Activated CD8-positive, alpha-beta T cell treated with anti-CD3 and anti-CD28 coated beads for 36 hours (primary cell): Measurements from ENCODE around the gene FMN1. TPM values are rescaled to one million over a fixed set of nuclear protein-coding genes. Genes with fewer than 3 reads are reported as not detected.

Experiments used
- ATAC-seq: fragments of 200-7000 bp; cut with Tn5 transposase; one replicate; pipeline ENCODE4 v1.10.0; 2021; ENCODE audit warnings: mild to moderate bottlenecking, moderate library complexity
- CTCF ChIA-PET: fragments of 350-600 bp; sonication (Branson Sonifier 250); formaldehyde crosslinking; loops from one replicate; lab custom pipeline; 2021; ENCODE audit warnings: antibody characterized with exemption; lab: Charles Lee
- POLR2A ChIA-PET: fragments of 350-600 bp; sonication (Branson Sonifier 250); formaldehyde crosslinking; loops from one replicate; lab custom pipeline; 2021; ENCODE audit warnings: antibody characterized with exemption; lab: Charles Lee
- DNase-seq: peaks from one replicate; pipeline ENCODE4 v3.0.0-alpha.2; 2020
- H3K27ac Mint-ChIP-seq: one replicate; pipeline ENCODE4 v1.8.0; 2021; ENCODE audit warnings: mild to moderate bottlenecking, mixed read lengths
- H3K27me3 Mint-ChIP-seq: one replicate; pipeline ENCODE4 v1.8.0; 2021; ENCODE audit warnings: mixed read lengths
- H3K36me3 Mint-ChIP-seq: one replicate; pipeline ENCODE4 v1.8.0; 2021; ENCODE audit warnings: low read depth, mixed read lengths
- H3K4me1 Mint-ChIP-seq: one replicate; pipeline ENCODE4 v1.8.0; 2021; ENCODE audit warnings: low read depth, mixed read lengths
- H3K4me3 Mint-ChIP-seq: one replicate; pipeline ENCODE4 v1.8.0; 2021; ENCODE audit warnings: mild to moderate bottlenecking, moderate library complexity, mixed read lengths
- H3K9me3 Mint-ChIP-seq: one replicate; pipeline ENCODE4 v1.8.0; 2021; ENCODE audit warnings: mixed read lengths
- CTCF ChIP-seq: fragments of 200-600 bp; IDR thresholded peaks from one replicate; pipeline ENCODE4 v1.8.0; 2022; ENCODE audit warnings: antibody characterized with exemption, mild to moderate bottlenecking
- intact Hi-C: fragments of 100-400 bp; cut with micrococcal nuclease; formaldehyde crosslinking; loops from one replicate; pipeline ENCODE4 v1.10.0; 2022
- total RNA-seq, 2 experiments: library from RNA; stranded (reverse); gene quantifications; one replicate each; pipeline ENCODE4 v1.2.3, GENCODE V29; 2021

The FMN1 gene
- total RNA-seq, 2 experiments from 2014 or later: 0.07 TPM; not detected in 1

DNA sequence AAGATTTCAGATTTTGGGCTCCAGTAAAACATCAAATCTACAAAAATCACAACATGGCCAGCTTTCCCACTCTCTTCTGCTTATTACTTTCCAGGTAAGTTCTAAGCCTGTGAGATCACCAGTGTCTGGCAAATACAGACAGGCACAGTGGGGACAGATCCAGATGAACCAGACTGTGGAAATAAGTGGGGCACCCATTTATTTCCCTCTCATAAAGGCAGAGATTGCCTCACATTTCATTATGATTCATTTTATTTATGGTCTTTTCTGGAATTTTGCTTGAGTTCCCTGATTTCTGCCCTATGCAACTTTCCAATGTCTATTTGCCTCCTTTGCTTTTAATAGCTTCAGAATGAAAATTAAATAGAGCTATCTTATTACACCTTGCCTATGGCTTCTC is 409.9 kb downstream of the FMN1 start:
- Mint-ChIP-seq H3K36me3 (no peaks in the 10 kb centered on the region), H3K27me3 (peaks cover 7% of the 10 kb centered on the region), H3K4me1 (no peaks in the 10 kb centered on the region), H3K9me3 (no peaks in the 10 kb centered on the region), H3K4me3 (no peak overlapping the region), H3K27ac (no peak overlapping the region)
- TF ChIP-seq CTCF: no peak
- ChIA-PET CTCF (no interaction called here), POLR2A (no interaction called here)
- intact Hi-C loops: no loop called here
- ATAC-seq (no peak), DNase-seq (no peak)

DNA sequence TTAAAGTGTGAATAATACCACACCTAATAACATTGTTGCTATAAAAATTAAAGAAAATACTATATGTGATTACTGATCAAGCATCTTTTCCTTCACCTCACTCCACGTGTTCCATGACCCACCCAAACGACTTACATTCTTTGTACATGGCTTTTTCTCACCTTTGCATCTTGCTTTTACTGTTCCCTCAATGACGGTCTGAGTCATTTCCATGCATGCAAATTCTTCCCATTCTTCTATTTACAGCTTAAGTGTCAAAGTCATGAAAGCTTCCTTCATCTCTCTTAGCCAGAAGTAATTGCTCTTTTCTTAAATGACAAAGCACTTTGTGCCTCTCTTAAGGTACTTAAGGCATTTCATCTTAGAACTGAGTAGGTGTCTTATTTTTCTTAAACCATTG is 412.7 kb downstream of the FMN1 start:
- ChIA-PET POLR2A (no interaction called here), CTCF (no interaction called here)
- intact Hi-C loops: no loop called here
- DNase-seq (no peak), ATAC-seq (no peak)
- TF ChIP-seq CTCF: no peak
- Mint-ChIP-seq H3K9me3 (no peaks in the 10 kb centered on the region), H3K27ac (no peak overlapping the region), H3K4me1 (no peaks in the 10 kb centered on the region), H3K27me3 (peaks cover 7% of the 10 kb centered on the region), H3K4me3 (no peak overlapping the region), H3K36me3 (no peaks in the 10 kb centered on the region)

- POLR2A ChIA-PET: no interaction called here
Observed at GRCh38 chr15:32778391-32779176, 415.9 kb downstream of the FMN1 start.

DNA sequence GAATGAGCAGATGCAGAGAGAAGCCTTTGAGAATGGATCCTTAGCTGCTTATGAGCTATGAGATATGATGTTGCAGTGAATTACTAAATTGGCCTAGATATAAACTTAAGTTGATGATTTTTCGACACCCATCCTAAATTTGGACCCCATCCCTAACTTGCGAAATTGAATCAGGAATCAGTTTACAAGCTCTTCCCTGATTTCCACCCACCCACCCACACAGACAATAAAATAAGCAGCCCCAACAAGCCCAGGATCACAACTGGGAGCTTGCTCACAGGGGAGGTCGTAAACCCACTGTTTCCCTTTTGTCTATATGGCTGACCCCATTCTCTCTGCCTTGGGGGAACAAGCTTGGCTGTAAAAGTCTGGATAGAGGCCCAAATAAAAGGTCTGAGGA is 419.4 kb downstream of the FMN1 start:
- ATAC-seq: no peak

More at GRCh38 chr15:32778391-32779176, 415.9 kb downstream of the FMN1 start:
- CTCF ChIA-PET: no interaction called here
- peaks cover 9% of the 10 kb centered on the region for H3K27me3 Mint-ChIP-seq
- no peaks in the 10 kb centered on the region for H3K9me3 Mint-ChIP-seq
- no peaks in the 10 kb centered on the region for H3K36me3 Mint-ChIP-seq
- no peak overlapping the region for H3K4me3 Mint-ChIP-seq
- no peak for TF ChIP-seq CTCF
- H3K27ac Mint-ChIP-seq: no peak overlapping the region
- no peak for DNase-seq
- H3K4me1 Mint-ChIP-seq: no peaks in the 10 kb centered on the region
- intact Hi-C loops: no loop called here
- no peak for ATAC-seq

More for the DNA sequence above, 419.4 kb downstream of the FMN1 start:
- no peak overlapping the region for H3K27ac Mint-ChIP-seq
- H3K27me3 Mint-ChIP-seq: peaks cover 7% of the 10 kb centered on the region
- no peak overlapping the region for H3K4me3 Mint-ChIP-seq
- H3K9me3 Mint-ChIP-seq: no peaks in the 10 kb centered on the region
- ChIA-PET POLR2A (no interaction called here), CTCF (no interaction called here)
- H3K36me3 Mint-ChIP-seq: no peaks in the 10 kb centered on the region
- H3K4me1 Mint-ChIP-seq: no peaks in the 10 kb centered on the region
- TF ChIP-seq CTCF: no peak
- no peak for DNase-seq
- intact Hi-C loops: no loop called here
